ENCODE results near the gene KIAA1549.
A peak's percentile ranks its signal among the peaks of the same experiment; 100 is the strongest.

KIAA1549 gene

GRCh38 chr7:138970952-138971351, 10.2 kb downstream of the KIAA1549 start:
- Histone ChIP-seq H3K4me3 (ENCODE audit: low read depth, low read length) (no peak overlapping the region), H3K27ac (ENCODE audit: extremely low read depth, low read depth, low read length) (no peak overlapping the region), H3K9me3 (ENCODE audit: control insufficient read depth, insufficient read depth, low read depth, low read length) (no peaks in the 10 kb centered on the region), H3K36me3 (ENCODE audit: control insufficient read depth in 2 of 2, insufficient read depth in 1 of 2, low read length in 2 of 2) (no peaks in the 10 kb centered on the region), H3K4me1 (ENCODE audit: control insufficient read depth, insufficient read depth, low read length) (peaks cover 3% of the 10 kb centered on the region; the same call in 1 of the 2 replicates)
- POLR2A ChIA-PET: no interaction called here
- CTCF ChIA-PET: no interaction called here
- TF ChIP-seq EGR2 (tag by site-specific recombination; IDR thresholded peaks at IDR 0.05; ENCODE audit: low read depth) (peak; percentile 44), BCL11B (tag by site-specific recombination; IDR thresholded peaks at IDR 0.05; ENCODE audit: low read depth) (no peak), ZNF560 (tag by site-specific recombination; IDR thresholded peaks at IDR 0.05; ENCODE audit: borderline replicate concordance) (no peak), GLI4 (tag by site-specific recombination; IDR thresholded peaks at IDR 0.05) (no peak), ZNF677 (tag by site-specific recombination; IDR thresholded peaks at IDR 0.05) (no peak)

- H3K4me3 ChIP-seq (ENCODE audit: low read depth, low read length): no peak overlapping the region
- POLR2A ChIA-PET: no interaction called here
- no peaks in the 10 kb centered on the region for H3K9me3 ChIP-seq (ENCODE audit: control insufficient read depth, insufficient read depth, low read depth, low read length)
- TF ChIP-seq ZNF202 (tag by site-specific recombination; IDR thresholded peaks at IDR 0.05; ENCODE audit: borderline replicate concordance): no peak
- TF ChIP-seq PATZ1 (tag by site-specific recombination; IDR thresholded peaks at IDR 0.05): no peak
- TF ChIP-seq SCRT2 (tag by site-specific recombination; IDR thresholded peaks at IDR 0.05): no peak
- no peak for TF ChIP-seq ZNF138 (tag by site-specific recombination; IDR thresholded peaks at IDR 0.05; ENCODE audit: borderline replicate concordance)
- TF ChIP-seq BCL11B (tag by site-specific recombination; IDR thresholded peaks at IDR 0.05; ENCODE audit: low read depth): no peak
- TF ChIP-seq BCL6B (tag by site-specific recombination; IDR thresholded peaks at IDR 0.05): no peak
- TF ChIP-seq ZNF777 (tag by site-specific recombination; IDR thresholded peaks at IDR 0.05; ENCODE audit: borderline replicate concordance): no peak
- TF ChIP-seq ZNF274 (IDR thresholded peaks at IDR 0.05; ENCODE audit: low read length): no peak
- no peak for TF ChIP-seq ZNF274 (tag by site-specific recombination; IDR thresholded peaks at IDR 0.05; ENCODE audit: borderline replicate concordance)
- TF ChIP-seq EGR2 (tag by site-specific recombination; IDR thresholded peaks at IDR 0.05; ENCODE audit: low read depth): no peak
- TF ChIP-seq SALL2 (tag by site-specific recombination; IDR thresholded peaks at IDR 0.05; ENCODE audit: borderline replicate concordance): no peak
- TF ChIP-seq ZNF555 (tag by site-specific recombination; conservative IDR thresholded peaks at IDR 0.05): no peak
- no peak for TF ChIP-seq PBX3 (CRISPR knock-in tag; IDR thresholded peaks at IDR 0.05)
- TF ChIP-seq ZNF280C (tag by site-specific recombination; IDR thresholded peaks at IDR 0.05): no peak
- no peak for TF ChIP-seq ZNF785 (tag by site-specific recombination; IDR thresholded peaks at IDR 0.05)
- TF ChIP-seq SCRT1 (tag by site-specific recombination; IDR thresholded peaks at IDR 0.05; ENCODE audit: borderline replicate concordance): no peak
- no peak for TF ChIP-seq HOXA7 (CRISPR knock-in tag; IDR thresholded peaks at IDR 0.05; ENCODE audit: borderline replicate concordance)
- no peak for TF ChIP-seq ZNF544 (tag by site-specific recombination; IDR thresholded peaks at IDR 0.05)
- no peak for TF ChIP-seq ZNF791 (tag by site-specific recombination; IDR thresholded peaks at IDR 0.05)
- no peak for TF ChIP-seq ZNF112 (tag by site-specific recombination; IDR thresholded peaks at IDR 0.05)
- no peak for TF ChIP-seq ZNF169 (tag by site-specific recombination; IDR thresholded peaks at IDR 0.05)
- H3K27ac ChIP-seq (ENCODE audit: extremely low read depth, low read depth, low read length): no peak overlapping the region
- CTCF ChIA-PET: no interaction called here
- H3K36me3 ChIP-seq (ENCODE audit: control insufficient read depth in 2 of 2, insufficient read depth in 1 of 2, low read length in 2 of 2): no peaks in the 10 kb centered on the region
- no peaks in the 10 kb centered on the region for H3K4me1 ChIP-seq (ENCODE audit: control insufficient read depth, insufficient read depth, low read length)
These were observed 10.7 kb downstream of the KIAA1549 start for GRCh38 chr7:138970446-138970845.
